ENCODE results near the gene GNAT1. TPM values are rescaled to one million over a fixed set of nuclear protein-coding genes. Genes with fewer than 3 reads are reported as not detected.

GNAT1 gene
- polyA plus RNA-seq, 1 experiment: not detected

- TF ChIP-seq CTCF (IDR thresholded peaks at IDR 0.05; ENCODE audit: insufficient read depth, low read depth, low read length): no peak
- ChIA-PET CTCF (interaction anchor here (1.2 to 1.7 kb wide), 2 partner anchors 23 to 58 kb away, joined by 3 to 4 read pairs; no protein-coding TSS in a partner anchor), POLR2A (no interaction called here)
- no peak for DNase-seq (ENCODE audit: low read depth)
- Histone ChIP-seq H3K36me3 (ENCODE audit: control insufficient read depth, insufficient read depth, low read length) (no peaks in the 10 kb centered on the region; the same call in 1 of the 2 replicates), H3K4me3 (ENCODE audit: low read depth, low read length) (no peak overlapping the region), H3K27me3 (ENCODE audit: control insufficient read depth, insufficient read depth, low read length) (no peaks in the 10 kb centered on the region)
These were observed 22.6 kb upstream of the GNAT1 start for GRCh38 chr3:50168791-50169190.

DNA sequence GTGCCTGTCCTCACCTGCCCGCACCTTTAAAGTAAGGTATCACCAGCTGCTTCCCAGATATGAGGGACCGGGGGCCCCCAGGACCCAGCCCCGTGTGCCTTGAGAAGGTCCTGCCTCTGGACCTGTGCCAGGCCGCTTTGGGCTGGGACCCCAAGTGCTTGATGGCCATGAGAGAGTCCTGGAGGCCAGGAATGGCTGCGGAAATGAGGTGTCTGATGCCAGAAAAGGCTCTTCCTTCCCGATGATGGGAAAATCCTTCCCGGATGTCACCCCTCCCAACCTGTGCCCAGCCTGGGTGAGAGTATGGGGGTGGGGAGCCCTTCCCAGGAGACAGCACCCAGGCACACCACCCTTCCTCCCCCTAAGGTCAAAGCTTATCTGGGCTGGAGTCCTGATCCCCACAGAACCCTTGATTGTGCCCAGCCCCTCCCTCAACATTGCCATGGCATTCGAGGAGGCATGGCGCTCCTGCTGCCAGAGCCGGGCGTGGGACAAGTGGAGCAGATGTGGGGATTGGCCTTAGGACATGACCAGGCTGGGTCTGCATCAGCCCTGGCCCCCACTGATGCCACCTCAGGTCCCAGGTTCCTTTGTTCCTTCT lies 22.1 kb upstream of the GNAT1 start:
- no peak for TF ChIP-seq CTCF (IDR thresholded peaks at IDR 0.05; ENCODE audit: insufficient read depth, low read depth, low read length)
- Histone ChIP-seq H3K36me3 (ENCODE audit: control insufficient read depth, insufficient read depth, low read length) (no peaks in the 10 kb centered on the region; the same call in 1 of the 2 replicates), H3K27me3 (ENCODE audit: control insufficient read depth, insufficient read depth, low read length) (no peaks in the 10 kb centered on the region), H3K4me3 (ENCODE audit: low read depth, low read length) (no peak overlapping the region)
- DNase-seq (ENCODE audit: low read depth): no peak
- POLR2A ChIA-PET: no interaction called here
- CTCF ChIA-PET: interaction anchor here (0.6 to 1.7 kb wide), 5 partner anchors 8 to 77 kb away, joined by 3 to 4 read pairs (median 3); no protein-coding TSS in a partner anchor

- Histone ChIP-seq H3K36me3 (ENCODE audit: control insufficient read depth, insufficient read depth, low read length) (no peaks in the 10 kb centered on the region; the same call in 1 of the 2 replicates), H3K4me3 (ENCODE audit: low read depth, low read length) (no peak overlapping the region), H3K27me3 (ENCODE audit: control insufficient read depth, insufficient read depth, low read length) (no peaks in the 10 kb centered on the region)
- no peak for DNase-seq (ENCODE audit: low read depth)
- TF ChIP-seq CTCF (IDR thresholded peaks at IDR 0.05; ENCODE audit: insufficient read depth, low read depth, low read length): no peak
- CTCF ChIA-PET: interaction anchor here (0.6 to 1.7 kb wide), 6 partner anchors 8 to 77 kb away, joined by 3 to 5 read pairs (median 4); no protein-coding TSS in a partner anchor
- POLR2A ChIA-PET: no interaction called here
These were observed 21.6 kb upstream of the GNAT1 start for GRCh38 chr3:50169858-50170257.

GRCh38 chr3:50170689-50171088 lies 20.7 kb upstream of the GNAT1 start:
- ChIA-PET CTCF (interaction anchor here (1.1 to 3.4 kb wide), 4 partner anchors 13 to 48 kb away, joined by 3 to 21 read pairs (median 4); no protein-coding TSS in a partner anchor), POLR2A (no interaction called here)
- Histone ChIP-seq H3K4me3 (ENCODE audit: low read depth, low read length) (no peak overlapping the region), H3K36me3 (ENCODE audit: control insufficient read depth, insufficient read depth, low read length) (no peaks in the 10 kb centered on the region; the same call in 1 of the 2 replicates), H3K27me3 (ENCODE audit: control insufficient read depth, insufficient read depth, low read length) (no peaks in the 10 kb centered on the region)
- TF ChIP-seq CTCF (IDR thresholded peaks at IDR 0.05; ENCODE audit: insufficient read depth, low read depth, low read length): no peak
- no peak for DNase-seq (ENCODE audit: low read depth)

DNA sequence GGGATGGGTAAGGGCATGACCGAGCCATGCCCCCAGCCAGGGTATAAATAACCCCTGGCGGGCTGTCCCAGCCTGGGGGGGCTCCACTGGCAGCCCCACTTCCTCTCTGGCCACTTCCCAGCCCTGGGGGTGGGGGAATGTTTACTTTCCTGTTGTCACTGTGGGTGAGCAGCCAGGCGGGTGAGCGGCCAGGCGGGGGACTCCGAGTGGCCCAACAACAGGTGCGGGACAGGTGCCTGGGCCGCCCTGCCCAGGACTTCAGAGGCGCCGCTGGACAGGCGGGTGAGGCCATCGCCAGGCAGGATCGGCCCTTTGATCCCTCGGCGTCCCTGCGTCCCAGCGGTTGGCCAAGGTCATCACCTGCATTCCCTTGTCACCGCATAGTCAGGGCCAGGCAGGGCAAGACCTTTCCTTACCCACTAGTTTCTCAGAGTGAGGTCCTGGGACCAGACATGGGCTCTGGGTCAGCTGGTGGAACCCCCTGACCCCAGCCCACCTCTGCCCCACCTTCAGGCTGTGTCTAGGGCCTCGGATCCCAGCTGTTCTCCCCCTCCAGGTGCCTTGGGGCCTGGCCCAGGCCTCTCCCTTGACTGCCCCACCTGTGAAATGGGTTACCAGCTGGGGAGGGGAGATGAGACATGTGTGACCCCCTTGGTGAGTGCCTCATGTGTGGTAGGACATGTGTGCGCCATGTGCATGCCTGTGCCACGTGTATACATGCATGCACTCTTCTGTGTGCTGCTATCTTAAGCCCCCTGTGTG lies 19.7 kb upstream of the GNAT1 start:
- ChIA-PET CTCF (interaction anchor here (0.6 to 3.4 kb wide), 4 partner anchors 17 to 205 kb away, joined by 3 to 21 read pairs (median 4); no protein-coding TSS in a partner anchor), POLR2A (no interaction called here)

More for the DNA sequence above, 19.7 kb upstream of the GNAT1 start:
- Histone ChIP-seq H3K36me3 (ENCODE audit: control insufficient read depth, insufficient read depth, low read length) (no peaks in the 10 kb centered on the region; the same call in 1 of the 2 replicates), H3K27me3 (ENCODE audit: control insufficient read depth, insufficient read depth, low read length) (no peaks in the 10 kb centered on the region), H3K4me3 (ENCODE audit: low read depth, low read length) (no peak overlapping the region)
- TF ChIP-seq CTCF (IDR thresholded peaks at IDR 0.05; ENCODE audit: insufficient read depth, low read depth, low read length): no peak
- DNase-seq (ENCODE audit: low read depth): no peak

Measured in BJ (cell line).